Ovary (tissue), 9 donors: Measurements from ENCODE around the gene RBM5. TPM values are rescaled to one million over a fixed set of nuclear protein-coding genes. Genes with fewer than 3 reads are reported as not detected.

Experiments
- DNase-seq, 5 donors: peaks; one replicate each; pipeline ENCODE4 v3.0.0-alpha.2; 2019 to 2020
- H3K27ac ChIP-seq, 2 donors: fragments of 200-600 bp; one replicate each; pipeline versions ENCODE4 v1.5.1 to v1.8.0; 2019 to 2022
- H3K27me3 ChIP-seq: fragments of 200-600 bp; one replicate; pipeline ENCODE4 v1.8.0; 2022
- H3K36me3 ChIP-seq: fragments of 200-600 bp; sonication (generic); one replicate; pipeline ENCODE4 v1.5.1; 2019
- H3K4me1 ChIP-seq: one replicate; pipeline ENCODE4 v1.8.1; 2013; ENCODE audit warnings: mild to moderate bottlenecking, moderate library complexity; ENCODE audit not compliant: insufficient read depth
- H3K4me3 ChIP-seq: fragments of 200-600 bp; sonication (generic); one replicate; pipeline ENCODE4 v1.5.1; 2017
- H3K9me3 ChIP-seq, 2 donors: fragments of 200-600 bp in 1 of 2; sonication (generic) in 1 of 2; one replicate each; pipeline versions ENCODE4 v1.5.1 to v1.8.1; 2013 to 2019; ENCODE audit warnings: mild to moderate bottlenecking in 1 of 2, moderate library complexity in 1 of 2
- CTCF ChIP-seq, 3 donors: fragments of 450-650 bp in 2 of 3; fragments of 200-600 bp in 1 of 3; IDR thresholded peaks; one replicate each; pipeline versions ENCODE4 v1.5.1 to v1.8.0; 2016 to 2022; ENCODE audit warnings: antibody characterized with exemption in 3 of 3, mild to moderate bottlenecking in 1 of 3
- EP300 ChIP-seq: sonication (generic); formaldehyde crosslinking; IDR thresholded peaks from one replicate; pipeline ENCODE4 v1.6.1; 2017; ENCODE audit warnings: antibody characterized with exemption
- POLR2A ChIP-seq: fragments of 450-650 bp; IDR thresholded peaks from one replicate; pipeline ENCODE4 v1.6.1; 2017; ENCODE audit warnings: antibody characterized with exemption, mild to moderate bottlenecking, moderate library complexity
- WGBS, 3 donors: extraction: QIAGEN DNeasy Blood & Tissue Kit in 1 of 3; methylation state at CpG; one replicate each; pipeline versions ENCODE4 v1.1.5 to v1.1.7; 2013 to 2017; 5-methylcytosine and 5-hydroxymethylcytosine counted together
- intact Hi-C, 4 donors: fragments of 100-400 bp; cut with DNase I; formaldehyde crosslinking; loops; one replicate each; pipeline versions ENCODE4 v1.11.0 to v1.15.1; 2022 to 2023
- polyA plus RNA-seq, 2 donors: library from polyadenylated mRNA; stranded (reverse); fragments of 200-250 nt in 1 of 2; fragments of 350-450 nt in 1 of 2; fragmentation: Illumina TruSeq in 1 of 2; extraction: RNeasy Lipid Tissue Mini Kit (QIAGEN cat#74804) in 1 of 2; gene quantifications; one replicate each; pipeline ENCODE4 v1.2.3, GENCODE V29; 2013 to 2014
- total RNA-seq, 7 donors: library from RNA; depleted of rRNA in 2 of 7; stranded (reverse); fragments of >200 nt in 2 of 7; fragmentation: NEBNext Ultra II Directional in 3 of 7; extraction: Animal tissue kit (Norgen Biotek cat#: 25700) in 3 of 7; gene quantifications; one replicate each; pipeline versions ENCODE4 v1.1.0 to v1.2.4, GENCODE V29; 2016 to 2023
- donor health status: DM: no; HTN: no; CAD: no; lungs with moderate emphysema.
- donor health status: DM: no; HTN: no; CAD: no.
- donor health status: Bipolar disorder and iron deficiency.
- donor health status: DM: yes; HTN: yes; CAD: no.
- donor health status: DM: no; HTN: no; CAD: no.
- donor health status: DM: yes; HTN: yes; CAD: no.

Gene RBM5
- total and polyA plus RNA-seq, 9 donors, result 123 to 207 (median 165) TPM

GRCh38 chr3:50146316-50146901 lies 57.7 kb downstream of the RBM5 start:
- intact Hi-C loops, result no loop called here
- TF ChIP-seq CTCF (IDR thresholded peaks at IDR 0.05) (no peak), EP300 (no peak), POLR2A (no peak)
- WGBS, 3 donors, result 95 to 97% (median 95%) methylated on average over 3 of the region's 3 CpGs

GRCh38 chr3:50147016-50147415 lies 58.3 kb downstream of the RBM5 start:
- no peaks in the 10 kb centered on the region for H3K9me3 ChIP-seq
- no peak for DNase-seq
- no peaks in the 10 kb centered on the region for H3K36me3 ChIP-seq
- H3K27ac ChIP-seq, result no peak overlapping the region
- intact Hi-C loops, result no loop called here
- no peak for TF ChIP-seq EP300
- TF ChIP-seq CTCF (IDR thresholded peaks at IDR 0.05), result no peak
- no peak for TF ChIP-seq POLR2A
- H3K4me3 ChIP-seq, result no peak overlapping the region
- WGBS, 3 donors, result 85 to 89% (median 85%) methylated on average over 7 of the region's 7 CpGs
- no peaks in the 10 kb centered on the region for H3K27me3 ChIP-seq
- no peaks in the 10 kb centered on the region for H3K4me1 ChIP-seq

More at GRCh38 chr3:50146316-50146901, 57.7 kb downstream of the RBM5 start:
- H3K27ac ChIP-seq, result no peak overlapping the region
- no peaks in the 10 kb centered on the region for H3K9me3 ChIP-seq
- H3K4me3 ChIP-seq, result no peak overlapping the region
- no peaks in the 10 kb centered on the region for H3K4me1 ChIP-seq
- H3K27me3 ChIP-seq, result no peaks in the 10 kb centered on the region
- no peak for DNase-seq
- no peaks in the 10 kb centered on the region for H3K36me3 ChIP-seq

GRCh38 chr3:50147447-50147846 lies 58.7 kb downstream of the RBM5 start:
- DNase-seq, result no peak
- H3K4me1 ChIP-seq, result no peaks in the 10 kb centered on the region
- H3K4me3 ChIP-seq, result no peak overlapping the region
- no peaks in the 10 kb centered on the region for H3K9me3 ChIP-seq
- TF ChIP-seq EP300, result no peak
- no peak for TF ChIP-seq CTCF (IDR thresholded peaks at IDR 0.05)
- no peak for TF ChIP-seq POLR2A
- WGBS, 3 donors, result 78 to 79% (median 79%) methylated on average over 2 of the region's 2 CpGs
- no peak overlapping the region for H3K27ac ChIP-seq
- no peaks in the 10 kb centered on the region for H3K36me3 ChIP-seq
- no peaks in the 10 kb centered on the region for H3K27me3 ChIP-seq
- intact Hi-C loops, result no loop called here

- intact Hi-C loops, result no loop called here
- H3K36me3 ChIP-seq, result no peaks in the 10 kb centered on the region
- 45 to 66% (median 46%) methylated on average over 6 of the region's 6 CpGs for WGBS, 3 donors
- no peak overlapping the region for H3K27ac ChIP-seq
- no peaks in the 10 kb centered on the region for H3K9me3 ChIP-seq
- TF ChIP-seq CTCF (IDR thresholded peaks at IDR 0.05) (no peak), POLR2A (no peak), EP300 (no peak)
- no peaks in the 10 kb centered on the region for H3K4me1 ChIP-seq
- H3K4me3 ChIP-seq, result no peak overlapping the region
- H3K27me3 ChIP-seq, result no peaks in the 10 kb centered on the region
- DNase-seq, result no peak
These were observed 59.1 kb downstream of the RBM5 start for GRCh38 chr3:50147861-50148260.
